ENCODE data around the gene GFOD1.

The GFOD1 gene

GRCh38 chr6:13450628-13451027 is 36.8 kb downstream of the GFOD1 start:
- Histone ChIP-seq H3K9me3 (ENCODE audit: insufficient read depth, low read depth, low read length) (no peaks in the 10 kb centered on the region), H3K9ac (ENCODE audit: low read depth, low read length, poor library complexity, severe bottlenecking) (no peak overlapping the region), H3K4me3 (ENCODE audit: low read length, poor library complexity, severe bottlenecking) (no peak overlapping the region), H2AFZ (ENCODE audit: low read length) (no peak overlapping the region), H3K79me2 (ENCODE audit: insufficient read depth, low read length) (peaks cover 8% of the 10 kb centered on the region; the same call in 1 of the 2 replicates), H3K4me2 (ENCODE audit: low read depth, low read length, poor library complexity, severe bottlenecking) (no peak overlapping the region), H3F3A (ENCODE audit: low read depth) (no peaks in the 10 kb centered on the region), H3K36me3 (ENCODE audit: insufficient read depth, low read length) (peaks cover 10% of the 10 kb centered on the region; the same call in 1 of the 2 replicates), H3K4me1 (ENCODE audit: insufficient read depth, low read length, poor library complexity, severe bottlenecking) (peaks cover 43% of the 10 kb centered on the region), H3K9me2 (replicated peaks; ENCODE audit: low read depth, low read length) (no peaks in the 10 kb centered on the region), H3K27me3 (ENCODE audit: insufficient read depth, low read length, poor library complexity, severe bottlenecking) (no peaks in the 10 kb centered on the region), H4K20me1 (ENCODE audit: insufficient read depth, low read length, poor library complexity, severe bottlenecking) (no peaks in the 10 kb centered on the region)
- TF ChIP-seq CTCF (conservative IDR thresholded peaks at IDR 0.05; ENCODE audit: low read length): no peak
- no peak for TF ChIP-seq EZH2phosphoT487 (IDR thresholded peaks at IDR 0.05; ENCODE audit: borderline replicate concordance)

GRCh38 chr6:13447949-13448724 is 39.3 kb downstream of the GFOD1 start:
- Histone ChIP-seq H3K4me1 (ENCODE audit: insufficient read depth, low read length, poor library complexity, severe bottlenecking) (peaks cover 30% of the 10 kb centered on the region), H3K27me3 (ENCODE audit: insufficient read depth, low read length, poor library complexity, severe bottlenecking) (no peaks in the 10 kb centered on the region), H3K36me3 (ENCODE audit: insufficient read depth, low read length) (peaks cover 10% of the 10 kb centered on the region; the same call in 1 of the 2 replicates), H3K4me3 (ENCODE audit: low read length, poor library complexity, severe bottlenecking) (peak overlapping the region; percentile 16), H2AFZ (ENCODE audit: low read length) (no peak overlapping the region), H3K9me3 (ENCODE audit: insufficient read depth, low read depth, low read length) (no peaks in the 10 kb centered on the region), H3K4me2 (ENCODE audit: low read depth, low read length, poor library complexity, severe bottlenecking) (peak overlapping the region; percentile 40), H3K9ac (ENCODE audit: low read depth, low read length, poor library complexity, severe bottlenecking) (peak overlapping the region; percentile 9), H3K9me2 (replicated peaks; ENCODE audit: low read depth, low read length) (no peaks in the 10 kb centered on the region), H3F3A (ENCODE audit: low read depth) (no peaks in the 10 kb centered on the region), H4K20me1 (ENCODE audit: insufficient read depth, low read length, poor library complexity, severe bottlenecking) (no peaks in the 10 kb centered on the region), H3K79me2 (ENCODE audit: insufficient read depth, low read length) (peaks cover 9% of the 10 kb centered on the region; the same call in 1 of the 2 replicates)
- no peak for TF ChIP-seq EZH2phosphoT487 (IDR thresholded peaks at IDR 0.05; ENCODE audit: borderline replicate concordance)
- no peak for TF ChIP-seq CTCF (conservative IDR thresholded peaks at IDR 0.05; ENCODE audit: low read length)

- Histone ChIP-seq H3K36me3 (ENCODE audit: insufficient read depth, low read length) (peaks cover 10% of the 10 kb centered on the region; the same call in 1 of the 2 replicates), H2AFZ (ENCODE audit: low read length) (no peak overlapping the region), H3K9ac (ENCODE audit: low read depth, low read length, poor library complexity, severe bottlenecking) (no peak overlapping the region), H3K27me3 (ENCODE audit: insufficient read depth, low read length, poor library complexity, severe bottlenecking) (no peaks in the 10 kb centered on the region), H3F3A (ENCODE audit: low read depth) (no peaks in the 10 kb centered on the region), H3K9me3 (ENCODE audit: insufficient read depth, low read depth, low read length) (no peaks in the 10 kb centered on the region), H4K20me1 (ENCODE audit: insufficient read depth, low read length, poor library complexity, severe bottlenecking) (no peaks in the 10 kb centered on the region), H3K79me2 (ENCODE audit: insufficient read depth, low read length) (peaks cover 14% of the 10 kb centered on the region; the same call in 1 of the 2 replicates), H3K4me2 (ENCODE audit: low read depth, low read length, poor library complexity, severe bottlenecking) (no peak overlapping the region), H3K4me3 (ENCODE audit: low read length, poor library complexity, severe bottlenecking) (no peak overlapping the region), H3K4me1 (ENCODE audit: insufficient read depth, low read length, poor library complexity, severe bottlenecking) (peaks cover 30% of the 10 kb centered on the region), H3K9me2 (replicated peaks; ENCODE audit: low read depth, low read length) (no peaks in the 10 kb centered on the region)
- no peak for TF ChIP-seq CTCF (conservative IDR thresholded peaks at IDR 0.05; ENCODE audit: low read length)
- TF ChIP-seq EZH2phosphoT487 (IDR thresholded peaks at IDR 0.05; ENCODE audit: borderline replicate concordance): no peak
Measured at GRCh38 chr6:13446381-13446780, 41.0 kb downstream of the GFOD1 start.
